Measurements from ENCODE around the gene FAM47A.

FAM47A gene

DNA sequence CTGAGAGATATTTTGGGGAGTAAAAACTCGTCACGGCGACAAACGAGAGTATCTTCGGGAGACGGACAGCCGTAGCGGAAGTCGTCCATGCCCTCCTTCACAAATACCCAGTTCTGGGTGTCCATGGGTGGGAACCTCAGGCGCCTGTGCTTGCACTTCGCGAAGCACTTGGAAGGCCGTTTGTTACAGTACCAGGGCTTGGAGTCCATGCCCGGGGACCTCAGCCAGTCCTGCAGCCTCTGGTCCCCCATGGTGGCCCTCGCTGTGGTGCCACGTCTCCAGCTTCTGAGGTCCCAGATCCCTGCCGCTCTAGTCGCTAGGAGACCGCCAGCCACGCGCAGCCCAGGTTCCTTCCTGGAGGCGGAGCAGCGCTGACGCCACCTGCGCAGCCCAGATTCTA, at the start of gene FAM47A:
TSS of gene FAM47A (minus strand) at position 287 of the 400 bp plus-strand sequence. CDS start at position 251, 36 bp downstream.
- no peak within 1 kb of the TSS for H3K4me3 ChIP-seq (ENCODE audit: low read depth, low read length)

- no peak overlapping the region for H3K4me3 ChIP-seq (ENCODE audit: low read depth, low read length)
Measured at GRCh38 chrX:34147345-34147744, 15.2 kb upstream of the FAM47A start.

- H3K4me3 ChIP-seq (ENCODE audit: low read depth, low read length): no peak overlapping the region
Measured at GRCh38 chrX:34146906-34147305, 14.8 kb upstream of the FAM47A start.

- H3K4me3 ChIP-seq (ENCODE audit: low read depth, low read length): no peak overlapping the region
Measured at GRCh38 chrX:34144246-34144645, 12.1 kb upstream of the FAM47A start.

DNA sequence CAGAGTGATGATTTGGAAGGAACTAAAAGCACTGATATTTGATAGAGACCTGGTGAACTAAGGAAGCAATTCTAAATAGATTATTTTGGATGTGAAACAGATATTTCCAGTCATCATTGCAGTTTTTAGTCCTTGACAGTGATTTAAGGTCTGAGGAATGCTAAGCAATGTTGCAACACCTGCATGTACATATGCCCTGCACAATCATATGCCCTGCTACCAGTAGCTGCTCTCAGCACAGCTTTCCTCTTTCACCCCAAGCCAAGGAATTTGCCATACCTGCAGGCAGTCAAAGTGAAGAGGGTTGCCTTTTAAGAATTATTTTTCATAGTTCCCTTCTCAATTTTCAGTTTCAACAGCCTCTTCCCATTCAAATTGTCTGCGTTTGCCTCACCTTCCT, 8.7 kb upstream of the FAM47A start:
- no peak overlapping the region for H3K4me3 ChIP-seq (ENCODE audit: low read depth, low read length)

- no peak overlapping the region for H3K4me3 ChIP-seq (ENCODE audit: low read depth, low read length)
Measured at GRCh38 chrX:34130980-34131744, 952 bp downstream of the FAM47A start.

GRCh38 chrX:34130501-34130900, 1.6 kb downstream of the FAM47A start:
- H3K4me3 ChIP-seq (ENCODE audit: low read depth, low read length): no peak overlapping the region

DNA sequence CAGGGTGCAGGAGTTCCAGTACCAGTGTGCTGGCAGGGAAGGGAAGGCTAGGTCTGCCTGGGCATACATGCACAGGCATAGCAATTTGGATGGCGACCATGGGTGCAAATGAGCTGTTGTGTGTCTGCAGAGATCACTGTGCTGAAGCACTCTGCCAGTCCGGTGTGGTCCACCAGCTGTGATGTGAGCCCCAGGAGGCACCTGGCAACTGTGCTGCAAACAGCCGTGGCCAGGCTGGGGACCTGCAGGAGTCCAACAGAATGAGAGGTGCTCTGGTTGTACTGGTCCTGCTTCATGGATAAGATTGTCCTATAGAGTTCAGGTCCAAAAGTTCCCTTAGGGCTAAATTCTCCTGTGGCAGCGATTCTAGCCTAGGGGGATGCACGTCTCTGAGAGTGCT, 6.1 kb downstream of the FAM47A start:
- H3K4me3 ChIP-seq (ENCODE audit: low read depth, low read length): no peak overlapping the region

DNA sequence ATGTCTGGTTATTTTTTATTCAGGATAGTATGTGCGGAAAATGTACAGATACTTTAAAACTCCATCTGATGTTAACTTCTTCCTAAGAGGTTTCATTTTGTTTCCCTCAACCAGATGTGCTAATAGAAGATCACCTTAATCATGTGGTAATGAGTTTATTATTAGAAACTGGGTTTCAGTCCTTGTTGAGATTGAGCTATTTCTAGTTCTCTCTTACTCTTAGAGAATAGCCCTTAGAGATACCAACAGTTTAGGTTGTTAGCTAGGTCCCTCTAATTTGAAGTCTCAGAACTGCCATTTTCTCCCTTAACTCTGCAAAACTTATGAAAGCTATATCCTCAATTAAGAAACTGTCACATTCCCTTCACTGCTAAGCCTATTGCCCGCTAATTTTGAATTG, 13.0 kb downstream of the FAM47A start:
- H3K4me3 ChIP-seq (ENCODE audit: low read depth, low read length): no peak overlapping the region

GRCh38 chrX:34112459-34112858, 19.7 kb downstream of the FAM47A start:
- no peak overlapping the region for H3K4me3 ChIP-seq (ENCODE audit: low read depth, low read length)
